Stimulated activated CD4-positive, alpha-beta T cell treated with anti-CD3 and anti-CD28 coated beads, Interleukin-2, amount 100 ng/mL, for 48 hours (primary cell): Measurements from ENCODE around the gene GABRA4.

Source experiments
- DNase-seq, 2 donors: peaks; one replicate each; pipeline ENCODE4 v3.0.0-alpha.2; 2020

GABRA4 gene

GRCh38 chr4:46979283-46979682 lies 14.1 kb downstream of the GABRA4 start:
- no peak for DNase-seq

- no peak for DNase-seq
These were observed 16.1 kb downstream of the GABRA4 start for GRCh38 chr4:46977245-46977644.

GRCh38 chr4:46975812-46976553 lies 17.4 kb downstream of the GABRA4 start:
- DNase-seq, result no peak

- no peak for DNase-seq
These were observed 18.4 kb downstream of the GABRA4 start for GRCh38 chr4:46974891-46975543.

- no peak for DNase-seq
These were observed 24.5 kb downstream of the GABRA4 start for GRCh38 chr4:46968847-46969246.

- no peak for DNase-seq
These were observed 25.8 kb downstream of the GABRA4 start for GRCh38 chr4:46967631-46968030.

- DNase-seq, result no peak
These were observed 34.5 kb downstream of the GABRA4 start for GRCh38 chr4:46958742-46959488.

- no peak for DNase-seq
These were observed 36.9 kb downstream of the GABRA4 start for GRCh38 chr4:46956451-46956850.

GRCh38 chr4:46955601-46956000 lies 37.8 kb downstream of the GABRA4 start:
- no peak for DNase-seq

GRCh38 chr4:46954643-46955042 lies 38.7 kb downstream of the GABRA4 start:
- DNase-seq, result no peak

- no peak for DNase-seq
These were observed 39.8 kb downstream of the GABRA4 start for GRCh38 chr4:46953564-46953963.

GRCh38 chr4:46952451-46952850 lies 40.9 kb downstream of the GABRA4 start:
- no peak for DNase-seq

- DNase-seq, result no peak
These were observed 42.6 kb downstream of the GABRA4 start for GRCh38 chr4:46950826-46951225.

- DNase-seq, result no peak
These were observed 43.6 kb downstream of the GABRA4 start for GRCh38 chr4:46949822-46950221.

GRCh38 chr4:46947541-46947940 lies 45.8 kb downstream of the GABRA4 start:
- DNase-seq, result no peak

- DNase-seq, result no peak
These were observed 46.4 kb downstream of the GABRA4 start for GRCh38 chr4:46946919-46947536.

GRCh38 chr4:46945062-46945461 lies 48.3 kb downstream of the GABRA4 start:
- DNase-seq, result no peak

- DNase-seq, result no peak
These were observed 49.0 kb downstream of the GABRA4 start for GRCh38 chr4:46944345-46944744.

GRCh38 chr4:46937493-46937892 lies 55.9 kb downstream of the GABRA4 start:
- no peak for DNase-seq

- no peak for DNase-seq
These were observed 58.7 kb downstream of the GABRA4 start for GRCh38 chr4:46934726-46935125.

GRCh38 chr4:46933686-46934085 lies 59.7 kb downstream of the GABRA4 start:
- DNase-seq, result no peak

GRCh38 chr4:46931981-46932380 lies 61.4 kb downstream of the GABRA4 start:
- peak in 1 of 2 donors; percentile 1 for DNase-seq

GRCh38 chr4:46930891-46931290 lies 62.5 kb downstream of the GABRA4 start:
- DNase-seq, result no peak
